ENCODE results near the gene SHROOM1. TPM values are rescaled to one million over a fixed set of nuclear protein-coding genes. Genes with fewer than 3 reads are reported as not detected.
"Not testable (repeated sequence)": the region's sequence is repeated elsewhere in the genome, so short reads cannot be mapped to it uniquely, and the experiment has no call there.

The SHROOM1 gene
- total RNA-seq, 6 donors from 2014 or later, result 7.7 to 27.6 (median 20.0) TPM

GRCh38 chr5:132808866-132809265 lies 21.6 kb downstream of the SHROOM1 start:
- Histone ChIP-seq H3K4me3 (no peak overlapping the region), H3K36me3 (no peaks in the 10 kb centered on the region), H3K9me3 (no peaks in the 10 kb centered on the region), H3K27me3 (peaks cover 0 to 27% (median 11%) of the 10 kb centered on the region in 4 donors), H3K4me1 (peaks cover 10 to 13% (median 11%) of the 10 kb centered on the region in 4 donors), H3K27ac (no peak overlapping the region)
- WGBS, 2 donors, result 73 to 75% methylated on average over 3 of the region's 3 CpGs
- ATAC-seq (ENCODE audit: low FRiP score in 2 of 2), result no peak
- no peak for TF ChIP-seq CTCF (IDR thresholded peaks at IDR 0.05)
- no peak for TF ChIP-seq EP300 (IDR thresholded peaks at IDR 0.05)
- no peak for TF ChIP-seq POLR2A (IDR thresholded peaks at IDR 0.05)
- TF ChIP-seq POLR2AphosphoS5 (IDR thresholded peaks at IDR 0.05), result no peak
- no peak for DNase-seq

GRCh38 chr5:132808448-132808847 lies 22.0 kb downstream of the SHROOM1 start:
- Histone ChIP-seq H3K27me3 (peaks cover 0 to 23% (median 7%) of the 10 kb centered on the region in 4 donors), H3K36me3 (no peaks in the 10 kb centered on the region), H3K9me3 (no peaks in the 10 kb centered on the region), H3K4me1 (peaks cover 6 to 9% (median 7%) of the 10 kb centered on the region in 4 donors), H3K4me3 (no peak overlapping the region), H3K27ac (no peak overlapping the region)
- DNase-seq (no peak), ATAC-seq (ENCODE audit: low FRiP score in 2 of 2) (no peak)
- 55 to 61% methylated on average over 2 of the region's 2 CpGs for WGBS, 2 donors
- no peak for TF ChIP-seq EP300 (IDR thresholded peaks at IDR 0.05)
- TF ChIP-seq POLR2AphosphoS5 (IDR thresholded peaks at IDR 0.05), result no peak
- TF ChIP-seq CTCF (IDR thresholded peaks at IDR 0.05), result no peak
- TF ChIP-seq POLR2A (IDR thresholded peaks at IDR 0.05), result no peak

GRCh38 chr5:132807163-132807838 lies 23.1 kb downstream of the SHROOM1 start:
- TF ChIP-seq POLR2AphosphoS5 (IDR thresholded peaks at IDR 0.05) (no peak), EP300 (IDR thresholded peaks at IDR 0.05) (no peak), POLR2A (IDR thresholded peaks at IDR 0.05) (no peak), CTCF (IDR thresholded peaks at IDR 0.05) (no peak)
- no peak overlapping the region for H3K4me3 ChIP-seq
- no peaks in the 10 kb centered on the region for H3K9me3 ChIP-seq
- H3K27ac ChIP-seq, result no peak overlapping the region
- DNase-seq (no peak), ATAC-seq (ENCODE audit: low FRiP score in 2 of 2) (no peak)
- no peaks in the 10 kb centered on the region for H3K36me3 ChIP-seq
- 50 to 59% methylated on average over 12 of the region's 12 CpGs for WGBS, 2 donors
- peaks cover 0 to 11% (median 2%) of the 10 kb centered on the region in 4 donors for H3K27me3 ChIP-seq
- no peaks in the 10 kb centered on the region for H3K4me1 ChIP-seq

GRCh38 chr5:132806804-132807162 lies 23.7 kb downstream of the SHROOM1 start:
- H3K9me3 ChIP-seq; DNase-seq; H3K36me3 ChIP-seq; ATAC-seq (ENCODE audit: low FRiP score in 2 of 2); H3K4me1 ChIP-seq; H3K27me3 ChIP-seq; H3K27ac ChIP-seq; H3K4me3 ChIP-seq: not testable (repeated sequence)
- 91 to 92% methylated on average over 12 of the region's 12 CpGs for WGBS, 2 donors

GRCh38 chr5:132805872-132806271 lies 24.6 kb downstream of the SHROOM1 start:
- not testable (repeated sequence) for H3K36me3 ChIP-seq; H3K27ac ChIP-seq; H3K9me3 ChIP-seq; H3K27me3 ChIP-seq; H3K4me1 ChIP-seq; ATAC-seq (ENCODE audit: low FRiP score in 2 of 2); H3K4me3 ChIP-seq; DNase-seq
- 87 to 91% methylated on average over 6 of the region's 6 CpGs for WGBS, 2 donors

GRCh38 chr5:132804219-132804618 lies 26.2 kb downstream of the SHROOM1 start:
- not testable (repeated sequence) for H3K4me3 ChIP-seq; ATAC-seq (ENCODE audit: low FRiP score in 2 of 2); DNase-seq; H3K36me3 ChIP-seq; H3K9me3 ChIP-seq; H3K27ac ChIP-seq; H3K27me3 ChIP-seq; H3K4me1 ChIP-seq
- 97 to 100% methylated on average over 1 of the region's 1 CpG for WGBS, 2 donors

GRCh38 chr5:132802685-132803066 lies 27.8 kb downstream of the SHROOM1 start:
- ATAC-seq (ENCODE audit: low FRiP score in 2 of 2); H3K27ac ChIP-seq; H3K27me3 ChIP-seq; DNase-seq; H3K4me1 ChIP-seq; H3K36me3 ChIP-seq; H3K9me3 ChIP-seq; H3K4me3 ChIP-seq: not testable (repeated sequence)
- 79 to 81% methylated on average over 5 of the region's 5 CpGs for WGBS, 2 donors
